Activated B cell treated with CpG ODN at 0.5 μM for 24 hours (primary cell): ENCODE results near the gene NANS. TPM values are rescaled to one million over a fixed set of nuclear protein-coding genes. Genes with fewer than 3 reads are reported as not detected.

Experiments used
- ATAC-seq: fragments of 200-7000 bp; cut with Tn5 transposase; one replicate; pipeline ENCODE4 v1.10.0; 2021; ENCODE audit warnings: low read depth, mild to moderate bottlenecking, moderate library complexity
- CTCF ChIA-PET: fragments of 350-600 bp; sonication (Branson Sonifier 250); formaldehyde crosslinking; loops from one replicate; lab custom pipeline; 2021; ENCODE audit warnings: antibody characterized with exemption; lab: Charles Lee
- POLR2A ChIA-PET: fragments of 350-600 bp; sonication (Branson Sonifier 250); formaldehyde crosslinking; loops from one replicate; lab custom pipeline; 2021; ENCODE audit warnings: antibody characterized with exemption; lab: Charles Lee
- DNase-seq: peaks from one replicate; pipeline ENCODE4 v3.0.0; 2022
- H3K27ac Mint-ChIP-seq: one replicate; pipeline ENCODE4 v1.8.0; 2020; ENCODE audit warnings: mixed read lengths
- H3K27me3 Mint-ChIP-seq: one replicate; pipeline ENCODE4 v1.8.0; 2021; ENCODE audit warnings: mixed read lengths
- H3K36me3 Mint-ChIP-seq: one replicate; pipeline ENCODE4 v1.8.0; 2021; ENCODE audit warnings: low read depth, mixed read lengths
- H3K4me1 Mint-ChIP-seq: one replicate; pipeline ENCODE4 v1.8.0; 2021; ENCODE audit warnings: mixed read lengths
- H3K4me3 Mint-ChIP-seq: one replicate; pipeline ENCODE4 v1.8.0; 2020; ENCODE audit warnings: mild to moderate bottlenecking, mixed read lengths
- H3K9me3 Mint-ChIP-seq: one replicate; pipeline ENCODE4 v1.8.0; 2020; ENCODE audit warnings: mixed read lengths
- CTCF ChIP-seq: fragments of 200-600 bp; IDR thresholded peaks from one replicate; pipeline ENCODE4 v1.8.0; 2022; ENCODE audit warnings: antibody characterized with exemption, mild to moderate bottlenecking
- intact Hi-C: fragments of 100-400 bp; cut with micrococcal nuclease; formaldehyde crosslinking; loops from one replicate; pipeline ENCODE4 v1.15.1; 2024
- total RNA-seq: library from RNA; stranded (reverse); gene quantifications from 2 replicates; pipeline ENCODE4 v1.2.3, GENCODE V29; 2022

Gene NANS
- total RNA-seq, 1 donor from 2014 or later = 21.8 TPM

DNA sequence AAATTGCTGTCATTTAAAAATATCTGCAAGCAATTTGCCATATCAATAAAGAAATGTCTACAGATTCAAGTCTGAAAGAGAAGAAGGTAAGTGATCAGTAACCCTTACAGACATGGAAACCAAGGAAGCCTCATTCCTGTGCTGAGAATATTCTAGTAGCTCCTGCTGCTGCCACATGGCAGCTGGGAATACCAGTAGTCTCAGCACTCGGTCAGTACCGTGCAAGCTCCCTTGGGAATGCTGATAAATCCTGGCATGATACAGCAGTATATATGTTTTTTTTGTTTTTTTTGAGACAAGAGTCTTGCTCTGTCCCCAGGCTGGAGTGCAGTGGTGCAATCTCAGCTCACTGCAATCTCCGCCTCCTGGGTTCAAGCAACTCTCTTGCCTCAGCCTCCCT, 27.9 kb downstream of the NANS start:
- ATAC-seq = no peak
- Mint-ChIP-seq H3K4me1 (peaks cover 25% of the 10 kb centered on the region), H3K27me3 (no peaks in the 10 kb centered on the region), H3K4me3 (no peak overlapping the region), H3K36me3 (peaks cover 58% of the 10 kb centered on the region), H3K27ac (no peak overlapping the region), H3K9me3 (no peaks in the 10 kb centered on the region)
- DNase-seq = no peak
- ChIA-PET POLR2A (interaction anchor here (0.7 kb wide), 1 partner anchor 162 kb away, joined by 4 read pairs; no protein-coding TSS in a partner anchor), CTCF (interaction anchor here (1.1 kb wide), 2 partner anchors 11 to 34 kb away, joined by 3 read pairs; no protein-coding TSS in a partner anchor)
- intact Hi-C loops = no loop called here
- no peak for TF ChIP-seq CTCF

DNA sequence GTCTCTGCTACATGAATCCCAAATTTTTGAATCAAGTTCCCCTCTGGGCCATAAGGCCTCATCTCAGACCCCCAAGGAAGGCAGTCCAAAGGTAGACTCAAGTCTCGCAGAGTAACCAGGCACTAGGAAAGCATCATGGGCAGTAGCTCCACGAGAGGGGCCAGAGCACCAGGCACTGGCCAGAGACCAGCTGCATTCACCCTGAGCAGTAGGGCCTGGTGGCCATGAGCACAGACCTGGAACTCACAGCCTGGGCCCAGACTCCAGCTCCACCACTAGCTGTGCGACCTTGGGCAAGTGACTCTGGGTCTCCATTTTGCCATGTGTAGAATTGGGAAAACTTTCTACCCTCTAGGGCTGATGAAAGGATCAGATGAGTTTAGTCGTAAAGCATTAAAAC, 28.5 kb downstream of the NANS start:
- Mint-ChIP-seq H3K27me3 (no peaks in the 10 kb centered on the region), H3K27ac (no peak overlapping the region), H3K4me3 (no peak overlapping the region), H3K9me3 (no peaks in the 10 kb centered on the region), H3K36me3 (peaks cover 53% of the 10 kb centered on the region), H3K4me1 (peaks cover 25% of the 10 kb centered on the region)
- POLR2A ChIA-PET = interaction anchor here (0.7 kb wide), 1 partner anchor 162 kb away, joined by 4 read pairs; no protein-coding TSS in a partner anchor
- intact Hi-C loops = loop anchor here (5.0 kb wide), 3 partner anchors 37 to 172 kb away; partner anchors contain the start of genes CORO2A and TBC1D2
- CTCF ChIA-PET = interaction anchor here (1.1 kb wide), 2 partner anchors 11 to 33 kb away, joined by 3 read pairs; no protein-coding TSS in a partner anchor
- DNase-seq = no peak
- TF ChIP-seq CTCF = no peak
- no peak for ATAC-seq

- intact Hi-C loops = loop anchor here (5.0 kb wide), 3 partner anchors 36 to 171 kb away; partner anchors contain the start of genes CORO2A and TBC1D2
- DNase-seq (no peak), ATAC-seq (no peak)
- H3K4me1 Mint-ChIP-seq = peaks cover 25% of the 10 kb centered on the region
- H3K27ac Mint-ChIP-seq = peak overlapping the region; percentile 73
- ChIA-PET POLR2A (no interaction called here), CTCF (no interaction called here)
- no peaks in the 10 kb centered on the region for H3K27me3 Mint-ChIP-seq
- no peaks in the 10 kb centered on the region for H3K9me3 Mint-ChIP-seq
- H3K36me3 Mint-ChIP-seq = peaks cover 47% of the 10 kb centered on the region
- no peak for TF ChIP-seq CTCF
- H3K4me3 Mint-ChIP-seq = no peak overlapping the region
These were observed 29.4 kb downstream of the NANS start for GRCh38 chr9:98085944-98086343.

- Mint-ChIP-seq H3K27ac (peak overlapping the region; percentile 73), H3K27me3 (no peaks in the 10 kb centered on the region), H3K36me3 (peaks cover 42% of the 10 kb centered on the region), H3K4me3 (peak overlapping the region; percentile 61), H3K9me3 (no peaks in the 10 kb centered on the region), H3K4me1 (peaks cover 25% of the 10 kb centered on the region)
- DNase-seq (no peak), ATAC-seq (no peak)
- TF ChIP-seq CTCF = no peak
- intact Hi-C loops = loop anchor here (5.0 kb wide), 3 partner anchors 36 to 171 kb away; partner anchors contain the start of genes CORO2A and TBC1D2
- POLR2A ChIA-PET = interaction anchor here (1.1 kb wide), 1 partner anchor 30 kb away, joined by 4 read pairs; the partner anchor contains the start of gene NANS
- CTCF ChIA-PET = no interaction called here
These were observed 29.9 kb downstream of the NANS start for GRCh38 chr9:98086461-98086860.
